Tibial nerve (tissue), 4 donors: ENCODE measurements around the gene TAF1A.

Experiments
- CTCF ChIP-seq, 5 experiments: fragments of 200-600 bp in 3 of 5; fragments of 450-650 bp in 2 of 5; sonication (generic) in 3 of 5; IDR thresholded peaks; one replicate each; pipeline ENCODE4 v1.5.1; 2016 to 2019; ENCODE audit warnings: antibody characterized with exemption in 5 of 5, mild to moderate bottlenecking in 3 of 5, moderate library complexity in 2 of 5
- EP300 ChIP-seq, 2 donors: sonication (generic); formaldehyde crosslinking; IDR thresholded peaks; one replicate each; pipeline ENCODE4 v1.6.1; 2017; ENCODE audit warnings: antibody characterized with exemption in 2 of 2, mild to moderate bottlenecking in 1 of 2
- POLR2A ChIP-seq, 2 donors: fragments of 450-650 bp; IDR thresholded peaks; one replicate each; pipeline ENCODE4 v1.6.1; 2017; ENCODE audit warnings: antibody characterized with exemption in 2 of 2, mild to moderate bottlenecking in 2 of 2, moderate library complexity in 2 of 2

GRCh38 chr1:222557148-222557547, 32.6 kb downstream of the TAF1A start:
- TF ChIP-seq CTCF (IDR thresholded peaks at IDR 0.05) (no peak), POLR2A (IDR thresholded peaks at IDR 0.05) (no peak), EP300 (IDR thresholded peaks at IDR 0.05) (no peak)
